Pons (tissue), 1 donor: ENCODE measurements around the gene OR11L1.

Experiments
- DNase-seq: peaks from one replicate; pipeline ENCODE4 v3.0.0-alpha.2; 2016; ENCODE audit warnings: low spot score

OR11L1 gene

GRCh38 chr1:247841796-247842195, at the start of gene OR11L1:
TSS of gene OR11L1 (minus strand) at chr1:247841896. CDS start at chr1:247841896, 0 bp downstream.
- DNase-seq = no peak

- no peak for DNase-seq
These were observed 43.2 kb upstream of the OR11L1 start for GRCh38 chr1:247884797-247885413.

GRCh38 chr1:247883346-247883745, 41.6 kb upstream of the OR11L1 start:
- DNase-seq = no peak

GRCh38 chr1:247865416-247865815, 23.7 kb upstream of the OR11L1 start:
- no peak for DNase-seq

- no peak for DNase-seq
These were observed 22.9 kb upstream of the OR11L1 start for GRCh38 chr1:247864644-247865043.

GRCh38 chr1:247862756-247863155, 21.1 kb upstream of the OR11L1 start:
- DNase-seq = no peak

- no peak for DNase-seq
These were observed 16.4 kb upstream of the OR11L1 start for GRCh38 chr1:247857985-247858619.

- DNase-seq = no peak
These were observed 15.6 kb upstream of the OR11L1 start, which contains the start of gene TRIM58 for GRCh38 chr1:247857069-247857984. TSS of gene TRIM58 (plus strand) at chr1:247857187. CDS start at chr1:247857247, 60 bp downstream.

GRCh38 chr1:247855911-247856310, 14.2 kb upstream of the OR11L1 start:
- no peak for DNase-seq

GRCh38 chr1:247854899-247855545, 13.3 kb upstream of the OR11L1 start:
- DNase-seq = no peak

GRCh38 chr1:247849616-247850015, 7.9 kb upstream of the OR11L1 start:
- no peak for DNase-seq

- no peak for DNase-seq
These were observed 6.7 kb upstream of the OR11L1 start for GRCh38 chr1:247848346-247848745.

- no peak for DNase-seq
These were observed 4.0 kb upstream of the OR11L1 start for GRCh38 chr1:247845693-247846017.

GRCh38 chr1:247845011-247845692, 3.5 kb upstream of the OR11L1 start:
- DNase-seq = no peak

- no peak for DNase-seq
These were observed 1.7 kb upstream of the OR11L1 start for GRCh38 chr1:247843411-247843810.

- DNase-seq = no peak
These were observed 878 bp downstream of the OR11L1 start for GRCh38 chr1:247840818-247841217.

- no peak for DNase-seq
These were observed 8.1 kb downstream of the OR11L1 start for GRCh38 chr1:247833601-247834000.

GRCh38 chr1:247829656-247830055, 12.0 kb downstream of the OR11L1 start:
- DNase-seq = no peak

GRCh38 chr1:247825362-247825761, 16.3 kb downstream of the OR11L1 start:
- no peak for DNase-seq

- no peak for DNase-seq
These were observed 17.7 kb downstream of the OR11L1 start, which contains the start of gene OR14A16 for GRCh38 chr1:247824023-247824422. TSS of gene OR14A16 (minus strand) at chr1:247824119. CDS start at chr1:247815729, 8,390 bp downstream.

- DNase-seq = no peak
These were observed 19.6 kb downstream of the OR11L1 start for GRCh38 chr1:247822060-247822459.

GRCh38 chr1:247812637-247813036, 29.1 kb downstream of the OR11L1 start:
- no peak for DNase-seq
